HG03565 (cell line): ENCODE measurements around the gene CMSS1.
"Not testable (repeated sequence)": the region's sequence is repeated elsewhere in the genome, so short reads cannot be mapped to it uniquely, and the experiment has no call there.

Experiments used
- ATAC-seq: cut with Tn5 transposase; IDR thresholded peaks from one replicate; pipeline ENCODE4 v1.9.1; 2021; ENCODE audit warnings: mild to moderate bottlenecking, moderate library complexity; ENCODE audit not compliant: unreplicated experiment

CMSS1 gene

GRCh38 chr3:100206687-100207086, 389.0 kb downstream of the CMSS1 start:
- no peak for ATAC-seq

- ATAC-seq, result no peak
Measured at GRCh38 chr3:100207886-100208285, 390.2 kb downstream of the CMSS1 start.

GRCh38 chr3:100209169-100209568, 391.5 kb downstream of the CMSS1 start:
- no peak for ATAC-seq

- peak; percentile 92 for ATAC-seq
Measured at GRCh38 chr3:100209948-100210771, 392.5 kb downstream of the CMSS1 start.

- no peak for ATAC-seq
Measured at GRCh38 chr3:100210772-100211135, 393.1 kb downstream of the CMSS1 start.

GRCh38 chr3:100213891-100214573, 396.4 kb downstream of the CMSS1 start:
- no peak for ATAC-seq

- no peak for ATAC-seq
Measured at GRCh38 chr3:100214574-100214964, 396.9 kb downstream of the CMSS1 start.

GRCh38 chr3:100216713-100217112, 399.1 kb downstream of the CMSS1 start:
- no peak for ATAC-seq

GRCh38 chr3:100221159-100221558, 403.5 kb downstream of the CMSS1 start:
- no peak for ATAC-seq

GRCh38 chr3:100225193-100225592, 407.5 kb downstream of the CMSS1 start:
- ATAC-seq, result no peak

GRCh38 chr3:100225883-100226282, 408.2 kb downstream of the CMSS1 start:
- no peak for ATAC-seq

- no peak for ATAC-seq
Measured at GRCh38 chr3:100226712-100227429, 409.2 kb downstream of the CMSS1 start.

- no peak for ATAC-seq
Measured at GRCh38 chr3:100227511-100227921, 409.9 kb downstream of the CMSS1 start.

GRCh38 chr3:100228247-100228646, 410.6 kb downstream of the CMSS1 start:
- ATAC-seq, result no peak

- not testable (repeated sequence) for ATAC-seq
Measured at GRCh38 chr3:100229188-100229587, 411.5 kb downstream of the CMSS1 start.

- no peak for ATAC-seq
Measured at GRCh38 chr3:100230710-100231109, 413.0 kb downstream of the CMSS1 start.
